Loucy (cell line): ENCODE data around the gene ILKAP.

Experiments
- H2AFZ ChIP-seq: fragments of 200-600 bp; sonication (generic); 2 replicates; pipeline ENCODE4 v1.6.0; 2016; ENCODE audit warnings: antibody characterized with exemption, mild to moderate bottlenecking, low read length, moderate library complexity
- H3F3A ChIP-seq: fragments of 200-600 bp; 2 replicates; pipeline ENCODE4 v1.6.0; 2016; ENCODE audit warnings: antibody characterized with exemption, low read depth, mild to moderate bottlenecking
- H3K27me3 ChIP-seq: fragments of 200-600 bp; sonication (generic); 2 replicates; pipeline ENCODE4 v1.6.1; 2014; ENCODE audit warnings: low read length, mild to moderate bottlenecking; ENCODE audit not compliant: insufficient read depth, poor library complexity, severe bottlenecking
- H3K36me3 ChIP-seq: fragments of 200-600 bp; sonication (generic); 2 replicates; pipeline ENCODE4 v1.6.1; 2016; ENCODE audit warnings: low read length; ENCODE audit not compliant: insufficient read depth
- H3K4me1 ChIP-seq: fragments of 200-600 bp; sonication (generic); 2 replicates; pipeline ENCODE4 v1.5.1; 2014; ENCODE audit warnings: low read length, mild to moderate bottlenecking; ENCODE audit not compliant: insufficient read depth, poor library complexity, severe bottlenecking
- H3K4me2 ChIP-seq: fragments of 200-600 bp; sonication (generic); 2 replicates; pipeline ENCODE4 v1.6.0; 2014; ENCODE audit warnings: antibody characterized with exemption, low read length, low read depth, mild to moderate bottlenecking; ENCODE audit not compliant: poor library complexity, severe bottlenecking
- H3K4me3 ChIP-seq: fragments of 200-600 bp; sonication (generic); 2 replicates; pipeline ENCODE4 v1.5.1; 2014; ENCODE audit warnings: low read length, mild to moderate bottlenecking, mixed read lengths; ENCODE audit not compliant: poor library complexity, severe bottlenecking
- H3K79me2 ChIP-seq: fragments of 200-600 bp; sonication (generic); 2 replicates; pipeline ENCODE4 v1.6.1; 2014; ENCODE audit warnings: low read length; ENCODE audit not compliant: insufficient read depth
- H3K9ac ChIP-seq: fragments of 200-600 bp; sonication (generic); 2 replicates; pipeline ENCODE4 v1.6.0; 2014; ENCODE audit warnings: mild to moderate bottlenecking, low read depth, low read length, moderate library complexity; ENCODE audit not compliant: poor library complexity, severe bottlenecking
- H3K9me2 ChIP-seq: fragments of 200-600 bp; sonication (generic); replicated peaks from 2 replicates; pipeline ENCODE4 v1.6.1; 2016; ENCODE audit warnings: low read depth, low read length, mixed read lengths
- H3K9me3 ChIP-seq: fragments of 200-600 bp; sonication (generic); 2 replicates; pipeline ENCODE4 v1.6.1; 2014; ENCODE audit warnings: mild to moderate bottlenecking, antibody characterized with exemption, low read length, low read depth; ENCODE audit not compliant: insufficient read depth
- H4K20me1 ChIP-seq: fragments of 200-600 bp; sonication (generic); 2 replicates; pipeline ENCODE4 v1.6.0; 2014; ENCODE audit warnings: antibody characterized with exemption, low read length, mild to moderate bottlenecking; ENCODE audit not compliant: insufficient read depth, poor library complexity, severe bottlenecking
- EZH2phosphoT487 ChIP-seq: fragments of 200-600 bp; IDR thresholded peaks from 2 replicates; pipeline ENCODE4 v1.6.1; 2018; ENCODE audit warnings: antibody characterized with exemption, mild to moderate bottlenecking, moderate library complexity, borderline replicate concordance
- TF ChIP-seq, protein P1 (sequence below): fragments of 200-600 bp; sonication (generic); conservative IDR thresholded peaks from 2 replicates; pipeline ENCODE4 v1.5.1; 2014; ENCODE audit warnings: mild to moderate bottlenecking, antibody characterized with exemption, low read length

Gene ILKAP

DNA sequence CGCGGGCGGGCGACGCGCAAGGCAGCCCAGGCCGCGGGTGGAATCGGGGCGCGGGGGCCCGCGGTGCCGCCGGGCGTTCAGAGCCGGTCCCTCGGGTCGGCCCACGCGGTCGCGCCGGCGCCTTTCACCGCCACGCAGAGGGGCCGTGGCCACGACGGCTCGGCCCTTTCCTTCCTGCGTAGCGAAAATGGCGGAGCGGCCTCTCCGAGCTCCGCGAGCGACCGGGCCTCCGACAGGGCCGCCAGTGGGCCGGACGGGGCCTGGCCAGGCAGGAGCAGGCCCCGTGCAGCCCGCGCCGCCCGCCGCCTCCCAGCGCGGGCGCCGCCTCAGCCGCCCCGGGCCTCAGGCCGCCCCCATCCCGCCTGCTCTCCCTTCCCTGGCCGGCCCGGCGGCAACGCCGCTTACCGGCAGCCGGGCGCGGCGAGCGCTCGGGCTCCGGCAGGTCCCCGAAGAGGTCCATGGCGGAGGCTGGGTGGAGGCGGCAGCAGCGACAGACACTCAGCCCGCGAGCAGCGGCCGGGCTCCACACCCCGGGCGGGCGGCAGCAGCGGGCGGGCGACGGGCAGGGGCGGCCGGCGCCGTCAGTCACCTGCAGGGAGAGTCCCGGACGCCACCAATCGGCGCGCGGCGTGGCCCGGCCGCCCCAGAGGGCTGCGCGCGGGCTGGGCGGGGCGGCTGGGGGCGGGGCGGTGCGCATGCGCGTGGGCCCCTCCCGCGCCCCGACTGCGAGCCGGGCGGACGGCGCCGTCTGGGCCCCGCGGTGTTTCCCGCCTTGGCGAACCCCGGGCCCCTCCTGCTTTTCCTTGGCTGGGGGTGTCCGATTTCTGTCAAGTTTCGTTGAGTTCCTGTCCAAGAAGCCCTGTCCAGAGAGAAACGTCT lies at the start of gene ILKAP:
Gene ILKAP, minus strand, starts transcription at position 602 of the 879 bp plus-strand sequence. Its CDS starts 142 bp downstream, at position 460.
- H3K9ac ChIP-seq: peak within 1 kb of the TSS; percentile 86
- H3K27me3 ChIP-seq: no peaks in the 10 kb centered on the region
- H3K4me3 ChIP-seq: peak within 1 kb of the TSS; percentile 91
- H3K36me3 ChIP-seq: no peaks in the 10 kb centered on the region
- no peaks in the 10 kb centered on the region for H3K9me2 ChIP-seq
- no peak for TF ChIP-seq EZH2phosphoT487
- TF ChIP-seq, protein P1, sequence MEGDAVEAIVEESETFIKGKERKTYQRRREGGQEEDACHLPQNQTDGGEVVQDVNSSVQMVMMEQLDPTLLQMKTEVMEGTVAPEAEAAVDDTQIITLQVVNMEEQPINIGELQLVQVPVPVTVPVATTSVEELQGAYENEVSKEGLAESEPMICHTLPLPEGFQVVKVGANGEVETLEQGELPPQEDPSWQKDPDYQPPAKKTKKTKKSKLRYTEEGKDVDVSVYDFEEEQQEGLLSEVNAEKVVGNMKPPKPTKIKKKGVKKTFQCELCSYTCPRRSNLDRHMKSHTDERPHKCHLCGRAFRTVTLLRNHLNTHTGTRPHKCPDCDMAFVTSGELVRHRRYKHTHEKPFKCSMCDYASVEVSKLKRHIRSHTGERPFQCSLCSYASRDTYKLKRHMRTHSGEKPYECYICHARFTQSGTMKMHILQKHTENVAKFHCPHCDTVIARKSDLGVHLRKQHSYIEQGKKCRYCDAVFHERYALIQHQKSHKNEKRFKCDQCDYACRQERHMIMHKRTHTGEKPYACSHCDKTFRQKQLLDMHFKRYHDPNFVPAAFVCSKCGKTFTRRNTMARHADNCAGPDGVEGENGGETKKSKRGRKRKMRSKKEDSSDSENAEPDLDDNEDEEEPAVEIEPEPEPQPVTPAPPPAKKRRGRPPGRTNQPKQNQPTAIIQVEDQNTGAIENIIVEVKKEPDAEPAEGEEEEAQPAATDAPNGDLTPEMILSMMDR: no peak
- peaks cover 46% of the 10 kb centered on the region for H4K20me1 ChIP-seq
- H3K4me1 ChIP-seq: peaks cover 52% of the 10 kb centered on the region
- peak within 1 kb of the TSS; percentile 98 for H3K4me2 ChIP-seq
- no peaks in the 10 kb centered on the region for H3F3A ChIP-seq
- no peaks in the 10 kb centered on the region for H3K9me3 ChIP-seq
- H2AFZ ChIP-seq: peak within 1 kb of the TSS; percentile 74
- peaks cover 51% of the 10 kb centered on the region for H3K79me2 ChIP-seq

DNA sequence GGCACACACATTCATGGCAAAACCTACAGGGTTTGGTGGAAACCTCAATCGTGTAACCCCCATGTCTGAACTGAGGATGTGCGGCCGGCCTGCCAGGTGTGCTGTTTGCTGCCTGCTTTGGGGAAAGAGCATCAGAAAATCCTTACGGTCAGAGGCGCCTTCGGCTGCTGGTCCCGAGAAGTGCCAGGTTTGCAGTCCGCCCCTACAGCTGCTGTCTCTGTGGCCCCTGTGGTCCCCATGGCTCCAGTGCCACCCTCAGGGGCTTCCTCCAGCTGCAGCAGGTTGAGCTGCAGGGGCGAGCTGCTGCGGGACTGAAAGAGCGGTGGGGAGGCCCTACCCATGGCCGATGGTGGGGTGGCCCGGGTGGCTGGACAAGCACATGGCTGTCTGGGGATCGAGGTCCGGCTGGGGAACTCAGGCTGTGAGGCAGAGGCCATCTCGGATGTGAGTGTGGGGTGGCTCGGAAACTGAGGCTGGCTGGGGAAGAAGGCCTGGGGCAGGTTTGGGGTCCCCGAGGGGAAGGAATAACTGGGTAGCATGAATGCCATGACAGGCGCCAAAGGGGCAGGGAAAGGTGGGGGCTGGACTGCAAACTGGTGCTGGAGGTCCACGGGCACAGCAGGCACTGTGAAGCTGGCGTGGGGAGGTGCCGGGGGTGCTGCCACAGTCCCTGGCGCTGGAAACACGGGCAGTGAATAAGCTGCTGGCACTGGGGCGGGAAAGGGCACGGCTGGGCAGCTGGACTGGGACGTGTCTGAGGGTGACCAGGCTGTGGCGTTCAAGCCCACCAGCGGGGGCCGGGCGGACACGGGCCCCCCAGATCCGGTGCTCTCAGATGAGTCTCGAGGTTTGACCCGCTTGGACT lies 49.5 kb upstream of the ILKAP start:
- Histone ChIP-seq H3K27me3 (no peaks in the 10 kb centered on the region), H3K4me2 (no peak overlapping the region), H3K79me2 (no peaks in the 10 kb centered on the region), H3K9ac (no peak overlapping the region), H3K9me2 (no peaks in the 10 kb centered on the region), H4K20me1 (no peaks in the 10 kb centered on the region), H3K9me3 (no peaks in the 10 kb centered on the region), H3K4me3 (no peak overlapping the region), H3K4me1 (no peaks in the 10 kb centered on the region), H2AFZ (no peak overlapping the region), H3K36me3 (peaks cover 33% of the 10 kb centered on the region; the same call in 1 of the 2 replicates), H3F3A (no peaks in the 10 kb centered on the region)
- TF ChIP-seq, protein P1: no peak

DNA sequence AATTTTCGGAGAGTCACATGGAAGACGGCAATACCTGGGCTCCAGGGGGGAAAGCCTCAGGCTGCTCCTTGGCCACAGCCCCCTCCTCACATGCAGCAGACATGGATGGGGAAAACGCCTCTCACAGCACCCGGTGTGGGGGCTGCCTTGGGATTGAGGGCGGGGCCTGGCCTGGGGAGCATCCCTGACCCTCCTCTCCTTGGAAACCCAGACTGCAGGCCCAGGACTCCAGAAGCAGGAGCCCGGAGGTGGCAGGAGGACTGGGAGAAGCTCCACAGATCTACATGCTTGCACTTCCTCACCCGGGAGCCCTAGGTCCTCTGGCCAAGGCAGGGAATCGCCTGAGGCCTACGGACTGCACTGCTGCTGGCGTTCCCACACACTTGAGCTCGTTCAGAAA lies 48.5 kb upstream of the ILKAP start:
- Histone ChIP-seq H3K79me2 (no peaks in the 10 kb centered on the region), H3K4me1 (no peaks in the 10 kb centered on the region), H3K27me3 (no peaks in the 10 kb centered on the region), H3K4me3 (no peak overlapping the region), H2AFZ (no peak overlapping the region), H4K20me1 (no peaks in the 10 kb centered on the region), H3K9me3 (no peaks in the 10 kb centered on the region), H3K4me2 (no peak overlapping the region), H3K9ac (no peak overlapping the region), H3F3A (no peaks in the 10 kb centered on the region), H3K36me3 (peaks cover 27% of the 10 kb centered on the region; the same call in 1 of the 2 replicates), H3K9me2 (no peaks in the 10 kb centered on the region)
- no peak for TF ChIP-seq EZH2phosphoT487
- TF ChIP-seq, protein P1: no peak
